GM21381 (cell line): ENCODE results near the gene KSR2.
"Not testable (repeated sequence)": the region's sequence is repeated elsewhere in the genome, so short reads cannot be mapped to it uniquely, and the experiment has no call there.

Source experiments
- ATAC-seq: cut with Tn5 transposase; IDR thresholded peaks from one replicate; pipeline ENCODE4 v1.9.1; 2021; ENCODE audit warnings: mild to moderate bottlenecking, moderate library complexity; ENCODE audit not compliant: unreplicated experiment

Gene KSR2

DNA sequence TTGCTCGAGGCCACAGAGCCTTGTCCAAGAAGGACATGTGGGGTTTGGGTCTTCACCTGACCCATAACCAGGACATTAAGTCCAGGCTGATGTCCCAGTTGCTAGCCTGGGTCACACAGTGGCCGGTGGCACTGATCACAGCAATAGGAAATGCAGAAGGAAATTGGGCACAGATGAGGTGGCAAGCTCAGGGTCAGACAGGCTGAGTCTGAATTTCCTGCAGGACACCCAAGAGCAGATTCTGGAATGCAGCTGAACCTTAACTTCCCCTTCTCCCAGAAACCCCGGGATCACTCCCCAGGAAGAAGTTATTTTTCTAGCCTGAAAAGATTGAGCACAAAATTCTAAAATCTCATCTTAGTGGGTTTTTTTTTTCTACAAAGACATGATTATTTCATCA lies 199.9 kb downstream of the KSR2 start:
- ATAC-seq: no peak

DNA sequence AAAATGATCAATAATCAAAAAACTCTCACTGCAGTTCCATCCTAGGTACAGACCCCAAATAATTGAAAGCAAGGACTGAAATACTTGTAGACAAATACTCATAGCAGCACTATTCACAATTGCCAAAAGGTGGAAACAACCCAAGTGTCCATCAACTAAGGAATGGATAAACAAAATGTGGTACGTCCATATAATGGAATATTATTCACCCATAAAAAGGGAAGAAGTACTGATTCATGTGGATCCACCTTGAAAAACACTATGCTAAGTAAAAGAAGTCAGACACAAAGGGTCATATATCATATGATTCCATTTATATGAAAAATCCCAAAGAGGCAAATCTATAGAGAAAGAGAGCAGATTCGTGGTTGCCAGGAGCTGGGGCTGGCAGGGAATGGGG lies 202.8 kb downstream of the KSR2 start:
- ATAC-seq: no peak

- no peak for ATAC-seq
Measured at GRCh38 chr12:117762143-117762542, 206.6 kb downstream of the KSR2 start.

DNA sequence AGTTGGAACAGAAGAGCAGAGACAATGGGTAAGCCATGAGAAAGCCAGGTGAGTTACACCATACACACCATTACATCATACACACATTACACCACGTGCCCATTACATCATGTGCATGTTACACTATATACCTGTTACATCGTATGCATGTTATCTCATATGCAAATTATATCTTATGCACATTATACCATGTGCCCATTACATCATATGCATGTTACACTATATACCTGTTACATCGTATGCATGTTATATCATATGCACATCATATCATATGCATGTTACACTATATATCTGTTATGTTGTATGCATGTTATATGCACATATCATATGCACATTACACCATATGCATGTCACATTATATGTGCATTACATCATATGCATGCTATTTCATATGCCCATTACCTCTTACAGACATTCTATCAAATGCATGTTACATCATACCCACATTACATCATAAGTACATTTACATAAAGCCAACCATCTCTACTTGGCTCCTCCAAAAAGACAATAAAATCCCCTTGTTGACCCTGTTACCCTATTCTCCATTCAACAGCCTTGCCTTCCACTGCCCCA lies 207.2 kb downstream of the KSR2 start:
- ATAC-seq: no peak

GRCh38 chr12:117760990-117761389 lies 207.8 kb downstream of the KSR2 start:
- ATAC-seq: no peak

- no peak for ATAC-seq
Measured at GRCh38 chr12:117750657-117751056, 218.1 kb downstream of the KSR2 start.

DNA sequence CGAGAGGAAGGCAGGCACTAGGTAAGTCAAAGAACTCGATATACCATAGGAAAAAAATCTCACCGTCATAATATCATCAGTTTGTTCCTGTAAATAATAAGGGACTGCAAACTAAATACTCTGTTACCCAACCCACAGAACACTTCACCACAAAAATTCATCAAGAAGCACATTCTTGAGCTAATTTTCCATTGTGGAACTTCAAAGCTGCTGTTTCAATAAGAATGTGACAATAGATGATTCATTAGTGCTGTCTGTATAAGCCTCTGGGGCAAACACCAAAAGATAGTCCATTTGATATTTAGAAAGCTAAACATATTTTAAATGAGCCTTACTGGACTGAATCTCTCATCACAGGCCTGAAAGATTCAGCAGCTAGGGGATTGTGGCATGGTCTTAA lies 219.4 kb downstream of the KSR2 start:
- ATAC-seq: no peak

GRCh38 chr12:117746358-117746757 lies 222.4 kb downstream of the KSR2 start:
- not testable (repeated sequence) for ATAC-seq

GRCh38 chr12:117744418-117744817 lies 224.4 kb downstream of the KSR2 start:
- ATAC-seq: no peak

- no peak for ATAC-seq
Measured at GRCh38 chr12:117743761-117744160, 225.0 kb downstream of the KSR2 start.

GRCh38 chr12:117742721-117743120 lies 226.1 kb downstream of the KSR2 start:
- no peak for ATAC-seq

DNA sequence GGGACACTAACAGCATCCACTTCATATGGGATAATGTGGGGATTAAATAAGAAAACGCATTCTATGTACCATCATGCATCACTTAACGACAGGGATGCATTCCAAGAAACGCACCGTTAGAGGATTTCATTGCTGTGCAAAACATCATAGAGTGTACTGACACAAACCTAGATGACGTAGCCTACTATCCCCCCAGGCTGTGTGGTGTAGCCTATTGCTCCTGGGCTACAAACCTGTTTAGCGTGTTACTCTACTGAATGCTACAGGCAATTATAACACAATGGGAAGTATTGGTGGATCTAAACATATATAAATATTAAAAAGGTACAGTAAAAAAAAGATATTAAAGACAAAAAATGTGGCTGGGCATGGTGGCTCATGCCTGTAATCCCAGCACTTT lies 230.6 kb downstream of the KSR2 start:
- ATAC-seq: no peak

DNA sequence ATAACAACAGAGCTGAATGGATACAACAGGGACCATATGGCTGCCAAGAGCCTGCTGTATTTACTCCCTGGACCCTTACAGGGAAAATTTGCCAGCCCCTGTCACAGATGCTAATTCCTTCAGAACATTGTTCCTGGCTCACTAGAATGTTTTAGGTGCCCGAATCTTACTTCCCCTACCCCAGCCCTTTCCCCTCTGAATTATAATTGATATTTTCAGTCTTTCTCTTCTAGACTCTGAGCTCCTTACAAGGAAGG lies 235.3 kb downstream of the KSR2 start:
- ATAC-seq: no peak

- no peak for ATAC-seq
Measured at GRCh38 chr12:117732761-117733548, 235.8 kb downstream of the KSR2 start.

- not testable (repeated sequence) for ATAC-seq
Measured at GRCh38 chr12:117731131-117731530, 237.7 kb downstream of the KSR2 start.

DNA sequence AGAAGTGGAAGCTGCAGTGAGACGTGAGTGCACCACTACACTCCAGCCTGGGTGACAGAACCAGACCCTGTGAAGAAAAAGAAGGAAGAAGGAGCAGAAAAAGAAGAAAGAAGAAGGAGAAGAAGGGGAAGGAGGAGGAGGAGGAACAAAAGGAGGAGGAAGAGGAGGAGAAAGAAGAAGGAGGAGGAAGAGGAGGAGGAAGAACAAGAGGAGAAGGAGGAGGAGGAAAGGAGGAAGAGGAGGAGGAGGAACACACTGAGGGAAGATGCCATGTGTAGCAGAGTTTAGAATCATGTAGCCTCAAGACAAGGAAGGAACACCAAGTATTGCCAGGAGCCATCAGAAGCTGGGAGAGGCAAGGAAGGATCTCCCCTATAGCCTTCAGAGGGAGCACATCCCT lies 241.5 kb downstream of the KSR2 start:
- ATAC-seq: no peak

GRCh38 chr12:117724543-117724942 lies 244.2 kb downstream of the KSR2 start:
- no peak for ATAC-seq

DNA sequence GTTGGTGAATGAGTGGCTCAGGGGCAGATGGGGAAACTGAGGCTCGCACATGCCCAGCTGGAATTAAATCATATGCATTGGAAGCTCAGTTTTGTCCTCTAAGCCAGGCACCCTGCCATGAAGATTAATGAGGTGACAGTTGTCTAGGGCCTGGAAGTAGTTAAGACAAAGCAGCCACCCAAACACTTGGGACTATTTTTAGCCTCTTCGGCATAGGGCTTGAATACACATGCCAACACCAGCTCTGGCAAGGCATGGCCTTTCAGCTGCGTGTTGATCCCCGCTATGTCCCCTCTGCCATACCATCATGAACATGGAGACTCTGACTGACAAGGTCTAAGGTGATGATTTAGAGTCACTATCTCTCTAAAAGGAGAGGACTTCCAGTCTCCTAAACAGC lies 250.2 kb downstream of the KSR2 start:
- ATAC-seq: no peak

GRCh38 chr12:117718141-117718540 lies 250.6 kb downstream of the KSR2 start:
- no peak for ATAC-seq

DNA sequence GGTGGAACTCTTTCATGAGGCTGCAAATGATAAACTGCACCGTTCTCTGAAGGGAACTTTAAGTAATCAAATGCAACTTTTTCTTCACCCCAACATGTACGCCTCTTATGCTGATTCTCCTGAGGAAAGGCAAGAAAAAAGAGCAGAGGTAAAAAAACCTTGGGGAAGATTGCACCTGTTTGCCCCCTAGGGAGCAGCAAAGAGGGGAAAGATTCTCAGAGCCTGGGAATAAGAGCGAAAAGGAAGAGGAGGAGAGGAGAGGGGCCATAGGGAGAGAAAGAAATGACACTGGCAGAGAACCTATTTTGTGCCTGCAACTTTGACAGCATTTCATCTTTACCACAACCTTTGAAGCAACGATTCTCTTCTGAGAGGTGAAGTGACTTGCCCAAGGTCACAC lies 254.6 kb downstream of the KSR2 start:
- ATAC-seq: no peak

DNA sequence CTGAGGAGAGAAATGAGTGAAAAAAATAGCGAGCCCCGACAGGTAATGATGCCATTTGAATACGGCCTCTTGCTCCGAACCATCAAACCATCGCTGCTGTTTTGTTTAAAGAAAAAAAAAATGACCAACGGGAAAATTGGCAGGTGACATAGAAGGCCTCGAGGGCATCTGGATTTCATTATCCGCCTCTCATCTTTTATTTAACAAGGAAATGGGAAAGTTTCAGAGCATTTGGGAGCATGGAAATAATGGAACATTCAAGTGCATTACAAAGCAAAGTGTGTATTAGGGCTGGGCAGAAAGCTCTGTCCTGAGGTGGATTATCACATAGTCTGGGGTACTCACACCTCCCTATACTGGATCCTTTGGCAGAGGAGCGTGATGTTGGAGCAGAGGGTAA lies 258.7 kb downstream of the KSR2 start:
- no peak for ATAC-seq

GRCh38 chr12:117707861-117708260 lies 260.9 kb downstream of the KSR2 start:
- no peak for ATAC-seq

DNA sequence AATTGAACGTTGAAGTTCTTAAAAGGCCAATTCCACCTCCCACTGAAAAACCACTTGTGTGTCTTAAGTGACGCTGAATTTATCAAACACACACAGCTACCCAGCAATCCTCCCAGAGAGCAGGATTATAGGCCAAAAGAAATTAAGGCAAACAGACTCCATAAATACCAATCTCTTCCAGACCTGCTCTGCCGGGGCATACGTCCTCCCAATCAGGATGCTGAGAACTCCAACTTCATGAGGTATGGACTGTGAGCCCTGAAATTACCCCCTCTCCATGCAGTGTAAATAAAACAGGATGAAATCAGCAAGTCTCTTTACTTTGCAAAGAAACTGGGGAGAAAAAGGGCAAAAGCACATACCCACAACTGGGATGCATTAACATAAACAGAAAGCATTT lies 265.2 kb downstream of the KSR2 start:
- no peak for ATAC-seq
